IgD-negative memory B cell (primary cell): ENCODE results near the gene NUBPL. TPM values are rescaled to one million over a fixed set of nuclear protein-coding genes. Genes with fewer than 3 reads are reported as not detected.
"Not testable (repeated sequence)": the region's sequence is repeated elsewhere in the genome, so short reads cannot be mapped to it uniquely, and the experiment has no call there.

ENCODE experiments used
- H3K27ac Mint-ChIP-seq, 3 donors: one replicate each; pipeline ENCODE4 v1.8.0; 2020 to 2022; ENCODE audit warnings: mild to moderate bottlenecking in 3 of 3, mixed read lengths in 3 of 3, moderate library complexity in 1 of 3
- H3K27me3 Mint-ChIP-seq: one replicate; pipeline ENCODE4 v1.8.0; 2021; ENCODE audit warnings: mixed read lengths
- H3K36me3 Mint-ChIP-seq: one replicate; pipeline ENCODE4 v1.8.0; 2020; ENCODE audit warnings: mild to moderate bottlenecking, mixed read lengths
- H3K4me1 Mint-ChIP-seq, 3 donors: one replicate each; pipeline ENCODE4 v1.8.0; 2020 to 2022; ENCODE audit warnings: mixed read lengths in 3 of 3, mild to moderate bottlenecking in 1 of 3
- H3K4me3 Mint-ChIP-seq, 4 donors: one replicate each; pipeline ENCODE4 v1.8.0; 2020 to 2022; ENCODE audit warnings: mild to moderate bottlenecking in 4 of 4, mixed read lengths in 4 of 4, moderate library complexity in 3 of 4
- H3K9me3 Mint-ChIP-seq, 3 donors: one replicate each; pipeline ENCODE4 v1.8.0; 2020 to 2021; ENCODE audit warnings: mixed read lengths in 3 of 3, mild to moderate bottlenecking in 1 of 3
- polyA plus RNA-seq: library from polyadenylated mRNA; unstranded; fragments of 300-500 nt; fragmentation: Illumina TruSeq; gene quantifications from one replicate; pipeline ENCODE4 v1.2.3, GENCODE V29; 2021

NUBPL gene
- polyA plus RNA-seq, 1 donor from 2014 or later = 9.6 TPM

DNA sequence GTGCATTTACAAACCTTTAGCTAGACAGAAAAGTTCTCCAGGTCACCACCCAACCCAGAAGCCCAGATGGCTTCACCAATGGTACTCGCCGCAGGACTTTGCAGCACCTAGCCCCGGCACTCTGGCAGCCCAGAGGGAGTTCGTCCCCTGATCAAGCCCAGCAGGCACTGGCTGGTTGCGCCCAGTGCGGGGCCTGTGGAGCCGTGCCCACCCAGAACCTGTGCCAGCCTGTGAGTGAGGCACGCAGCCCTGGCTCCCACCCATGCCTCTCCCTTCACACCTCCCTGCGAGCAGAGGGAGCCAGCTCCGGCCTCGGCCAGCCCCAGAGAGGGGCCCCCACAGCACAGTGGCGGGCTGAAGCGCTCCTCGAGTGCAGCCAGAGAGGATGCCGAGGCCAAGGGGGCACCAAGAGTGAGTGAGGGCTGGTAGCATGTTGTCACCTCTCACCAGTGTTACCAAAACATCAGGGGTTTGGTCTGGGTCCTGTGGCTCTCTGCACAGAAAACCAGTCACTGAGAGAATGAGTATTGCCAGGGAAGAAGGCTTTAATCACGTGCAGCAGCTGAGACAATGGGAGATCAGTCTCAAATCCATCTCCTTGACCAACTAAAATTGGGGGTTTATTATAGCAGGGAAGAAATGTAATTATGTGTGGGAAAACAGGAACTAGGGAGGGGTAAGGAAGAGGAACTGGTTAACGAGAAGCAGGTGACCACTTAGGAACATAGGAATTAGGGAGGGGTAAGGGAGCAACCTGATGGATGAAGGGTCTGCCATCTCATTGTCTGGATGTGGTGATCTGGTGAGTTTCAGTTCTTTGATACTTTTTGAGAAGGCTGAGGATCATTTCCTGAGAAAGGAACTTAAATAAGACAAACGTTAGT lies 151.3 kb downstream of the NUBPL start:
- H3K36me3 Mint-ChIP-seq = peaks cover 14% of the 10 kb centered on the region
- peaks cover 3 to 6% (median 3%) of the 10 kb centered on the region in 3 donors for H3K9me3 Mint-ChIP-seq
- H3K4me1 Mint-ChIP-seq = peaks cover 0 to 2% (median 2%) of the 10 kb centered on the region in 3 donors
- H3K4me3 Mint-ChIP-seq = no peak overlapping the region
- H3K27me3 Mint-ChIP-seq = no peaks in the 10 kb centered on the region
- H3K27ac Mint-ChIP-seq = no peak overlapping the region

DNA sequence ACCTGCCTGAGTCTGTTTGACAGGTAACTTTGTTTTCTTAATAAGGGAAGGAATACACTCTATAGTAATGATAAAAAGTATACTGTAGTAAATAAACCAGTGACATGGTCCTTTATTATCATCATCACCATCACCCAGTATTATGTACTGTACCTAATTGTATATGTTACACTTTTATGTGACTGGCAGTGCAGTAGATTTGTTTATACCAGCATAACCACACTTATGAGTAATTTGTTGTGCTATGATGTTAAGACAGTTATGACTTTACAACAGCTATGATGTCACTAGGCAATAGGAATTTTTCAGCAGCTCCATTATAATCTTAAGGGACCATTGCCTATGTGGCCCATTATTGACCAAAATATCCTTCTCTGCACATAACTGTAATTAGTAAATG lies 155.0 kb downstream of the NUBPL start:
- Mint-ChIP-seq H3K4me1 (peaks cover 0 to 2% (median 2%) of the 10 kb centered on the region in 3 donors), H3K36me3 (peaks cover 9% of the 10 kb centered on the region), H3K4me3 (no peak overlapping the region), H3K27me3 (no peaks in the 10 kb centered on the region), H3K27ac (no peak overlapping the region), H3K9me3 (peaks cover 3 to 6% (median 3%) of the 10 kb centered on the region in 3 donors)

DNA sequence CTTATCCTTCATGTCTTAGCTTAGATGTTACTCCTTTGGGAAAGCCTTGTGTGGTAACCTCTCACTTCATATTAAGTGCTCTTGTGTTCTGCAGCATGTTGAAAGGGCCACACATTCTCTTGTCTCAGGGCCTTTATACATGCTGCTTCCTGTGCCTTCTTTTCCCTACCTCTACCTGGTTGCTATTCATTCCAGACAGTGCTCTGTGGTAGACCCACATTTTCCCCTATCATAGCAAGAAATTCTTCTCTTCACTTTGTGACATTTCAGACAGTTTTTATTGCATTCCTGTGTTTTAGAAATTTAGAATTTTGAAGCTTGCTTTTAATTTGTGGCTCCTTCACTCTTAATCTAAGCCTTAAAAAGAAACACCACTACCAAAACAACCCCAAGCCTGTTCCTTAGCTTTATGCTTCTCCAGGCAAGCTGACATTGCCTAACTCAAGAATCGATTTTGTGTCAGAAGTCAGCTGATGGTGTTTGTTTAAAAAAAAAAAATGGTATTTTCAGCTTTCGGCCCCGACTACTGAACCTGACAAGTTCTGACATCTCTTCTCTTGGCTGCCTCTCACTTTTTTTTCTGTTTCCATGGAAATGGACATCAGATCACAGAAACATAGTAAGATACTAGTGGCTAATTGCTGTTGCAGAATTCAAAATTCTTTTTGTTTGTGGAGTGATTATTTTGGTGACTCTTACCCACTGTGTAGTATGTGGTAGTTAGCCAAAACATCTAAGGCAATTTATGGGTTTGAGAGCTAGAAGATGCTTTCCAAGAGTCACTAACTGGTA lies 156.3 kb downstream of the NUBPL start:
- Mint-ChIP-seq H3K27me3 (no peaks in the 10 kb centered on the region), H3K9me3 (peaks cover 0 to 2% (median 0%) of the 10 kb centered on the region in 3 donors), H3K4me3 (no peak overlapping the region), H3K4me1 (peaks cover 0 to 5% (median 2%) of the 10 kb centered on the region in 3 donors), H3K36me3 (peaks cover 11% of the 10 kb centered on the region), H3K27ac (no peak overlapping the region)

DNA sequence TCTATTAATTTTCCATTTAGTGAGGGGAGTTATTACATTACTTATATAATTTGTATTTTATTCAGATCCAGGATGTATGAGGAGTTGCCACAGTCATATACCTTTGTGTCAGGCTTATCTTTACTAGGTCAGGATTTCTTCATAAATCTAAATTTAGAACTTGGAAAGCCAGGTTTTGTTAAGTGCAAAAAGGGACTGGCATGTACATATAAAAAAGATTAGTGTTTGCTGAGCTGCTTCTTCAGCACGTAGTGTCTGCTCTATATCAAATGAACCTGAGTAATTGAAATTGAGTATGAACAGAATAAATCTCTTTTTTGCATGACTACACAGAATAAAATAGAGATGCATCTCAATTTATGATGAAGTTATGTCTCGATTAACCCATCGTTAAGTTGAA lies 157.4 kb downstream of the NUBPL start:
- Mint-ChIP-seq H3K27me3 (no peaks in the 10 kb centered on the region), H3K4me3 (no peak overlapping the region), H3K36me3 (peaks cover 12% of the 10 kb centered on the region), H3K27ac (no peak overlapping the region), H3K4me1 (peaks cover 0 to 3% (median 2%) of the 10 kb centered on the region in 3 donors), H3K9me3 (peaks cover 0 to 10% (median 2%) of the 10 kb centered on the region in 3 donors)

DNA sequence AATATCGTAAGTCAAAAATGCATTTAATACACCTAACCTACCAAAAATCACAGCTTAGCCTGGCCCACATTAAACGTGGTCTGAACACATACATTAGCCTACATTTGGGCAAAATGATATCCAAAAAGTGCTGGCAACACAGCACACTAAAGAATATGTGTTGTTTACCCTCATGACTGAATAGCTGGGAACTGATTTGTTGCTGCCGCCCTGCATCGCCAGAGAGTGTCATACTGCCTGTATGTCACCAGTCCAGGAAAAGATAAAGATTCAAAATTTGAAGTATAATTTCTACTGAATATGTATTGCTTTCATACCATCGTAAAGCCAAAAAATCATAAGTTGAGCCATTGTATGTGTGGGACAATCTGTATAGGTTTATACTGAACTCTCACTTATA lies 157.8 kb downstream of the NUBPL start:
- Mint-ChIP-seq H3K4me1 (peaks cover 0 to 3% (median 2%) of the 10 kb centered on the region in 3 donors), H3K9me3 (peaks cover 0 to 11% (median 2%) of the 10 kb centered on the region in 3 donors), H3K4me3 (no peak overlapping the region), H3K36me3 (peaks cover 10% of the 10 kb centered on the region), H3K27ac (no peak overlapping the region), H3K27me3 (no peaks in the 10 kb centered on the region)

DNA sequence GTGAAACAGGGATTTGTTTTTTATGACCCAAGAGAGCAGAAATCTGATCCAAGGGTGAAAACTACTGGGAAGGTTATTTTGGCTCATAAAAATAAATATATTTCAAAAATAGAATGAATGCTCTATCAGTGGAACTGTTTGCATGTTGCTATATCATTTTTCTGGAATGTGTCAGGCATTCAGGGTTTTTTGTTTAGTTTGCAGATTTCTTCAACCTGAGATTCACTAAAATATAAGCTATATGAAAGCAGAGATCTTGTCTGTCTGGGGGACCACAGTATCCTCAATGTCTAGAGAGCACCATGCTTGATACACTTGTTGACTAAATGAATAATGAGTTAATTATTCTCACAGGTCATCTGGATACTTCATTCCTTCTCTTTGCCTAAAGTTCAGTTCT lies 165.1 kb downstream of the NUBPL start:
- Mint-ChIP-seq H3K27ac (no peak overlapping the region), H3K9me3 (peaks cover 2 to 18% (median 7%) of the 10 kb centered on the region in 3 donors), H3K4me3 (no peak overlapping the region), H3K4me1 (peaks cover 0 to 3% (median 0%) of the 10 kb centered on the region in 3 donors), H3K36me3 (peaks cover 16% of the 10 kb centered on the region), H3K27me3 (no peaks in the 10 kb centered on the region)

DNA sequence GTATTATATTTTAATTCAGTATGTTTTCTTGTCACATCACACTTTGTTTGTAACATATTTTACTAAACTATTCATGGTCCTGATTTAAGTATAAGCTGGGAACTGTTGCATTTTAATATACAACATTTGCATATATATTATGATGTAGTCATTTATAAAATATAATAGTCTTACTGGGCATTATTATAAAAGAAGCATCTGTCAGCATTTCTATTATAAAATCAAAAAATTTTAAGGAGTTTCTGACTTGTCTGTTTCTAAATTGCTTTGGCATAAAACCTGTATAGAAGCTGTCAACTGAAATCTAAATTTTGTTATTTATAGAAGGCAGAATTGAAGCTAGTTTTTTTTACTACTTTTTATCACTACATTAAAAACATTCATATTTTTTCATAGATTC lies 166.6 kb downstream of the NUBPL start:
- no peaks in the 10 kb centered on the region for H3K27me3 Mint-ChIP-seq
- peaks cover 2 to 17% (median 7%) of the 10 kb centered on the region in 3 donors for H3K9me3 Mint-ChIP-seq
- H3K4me1 Mint-ChIP-seq = no peaks in the 10 kb centered on the region
- H3K36me3 Mint-ChIP-seq = peaks cover 16% of the 10 kb centered on the region
- no peak overlapping the region for H3K27ac Mint-ChIP-seq
- no peak overlapping the region for H3K4me3 Mint-ChIP-seq

DNA sequence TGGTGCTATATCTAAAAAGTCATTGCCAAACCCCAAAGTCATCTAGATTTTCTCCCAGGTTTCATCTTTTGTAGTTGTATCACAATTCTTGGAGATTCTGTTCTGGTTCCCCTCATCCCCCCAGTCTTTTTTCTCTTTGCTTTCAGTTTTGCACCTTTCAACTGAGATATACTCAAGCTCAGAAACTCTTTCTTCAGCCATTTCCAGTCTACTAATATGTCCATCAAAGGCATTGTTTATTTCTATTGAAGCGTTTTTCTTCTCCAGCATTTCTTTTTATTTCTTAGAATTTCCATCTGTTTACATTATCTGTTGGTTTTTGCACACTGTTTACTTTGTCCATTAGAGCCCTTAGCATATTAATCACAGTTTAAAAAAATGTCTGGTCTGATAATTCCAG lies 179.5 kb downstream of the NUBPL start:
- Mint-ChIP-seq H3K9me3 (peaks cover 1 to 14% (median 9%) of the 10 kb centered on the region in 3 donors), H3K4me3 (no peak overlapping the region), H3K27me3 (no peaks in the 10 kb centered on the region), H3K4me1 (peaks cover 0 to 2% (median 0%) of the 10 kb centered on the region in 3 donors), H3K27ac (no peak overlapping the region), H3K36me3 (peaks cover 11% of the 10 kb centered on the region)

DNA sequence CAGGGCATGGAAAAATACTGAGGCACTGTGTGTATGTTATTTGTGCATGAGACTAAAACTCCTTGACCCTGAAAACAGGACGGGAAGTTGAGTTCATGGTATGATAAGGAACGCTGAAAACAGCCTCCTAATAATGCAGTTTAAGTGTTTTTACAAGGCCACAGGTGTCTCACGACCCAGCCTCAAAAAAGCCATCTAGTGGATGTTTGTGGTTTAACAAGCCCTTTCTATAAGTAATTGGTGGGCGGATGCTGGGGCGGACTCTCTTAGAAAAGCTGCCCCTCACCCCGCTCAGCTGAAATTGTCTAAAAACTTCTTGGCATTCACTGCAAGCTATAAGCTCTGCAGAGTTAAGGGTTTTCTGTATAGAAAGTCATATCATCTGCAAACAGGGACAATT lies 184.5 kb downstream of the NUBPL start:
- no peak overlapping the region for H3K4me3 Mint-ChIP-seq
- H3K27ac Mint-ChIP-seq = no peak overlapping the region
- peaks cover 21% of the 10 kb centered on the region for H3K36me3 Mint-ChIP-seq
- H3K9me3 Mint-ChIP-seq = peaks cover 7 to 35% (median 28%) of the 10 kb centered on the region in 3 donors
- H3K27me3 Mint-ChIP-seq = no peaks in the 10 kb centered on the region
- H3K4me1 Mint-ChIP-seq = peaks cover 0 to 7% (median 3%) of the 10 kb centered on the region in 3 donors

DNA sequence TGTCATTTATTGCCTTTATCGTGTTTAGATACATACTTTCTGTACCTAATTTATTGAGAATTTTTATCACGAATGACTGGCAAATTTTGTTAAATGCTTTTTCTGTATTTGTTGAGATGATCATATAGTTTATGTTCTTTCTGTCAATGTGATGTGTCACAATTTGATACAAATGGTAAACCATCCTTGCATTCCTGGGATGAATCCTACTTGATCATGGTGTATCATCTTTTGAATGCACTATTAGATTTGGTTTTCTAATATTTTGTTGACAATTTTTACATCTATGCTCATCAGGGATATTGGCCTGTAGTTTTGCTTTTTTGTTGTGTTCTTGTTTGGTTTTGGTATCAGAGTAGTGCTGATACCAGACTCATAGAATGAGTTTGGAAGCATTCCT lies 185.1 kb downstream of the NUBPL start:
- no peaks in the 10 kb centered on the region for H3K27me3 Mint-ChIP-seq
- peaks cover 0 to 7% (median 3%) of the 10 kb centered on the region in 3 donors for H3K4me1 Mint-ChIP-seq
- peaks cover 7 to 37% (median 27%) of the 10 kb centered on the region in 3 donors for H3K9me3 Mint-ChIP-seq
- H3K36me3 Mint-ChIP-seq = peaks cover 24% of the 10 kb centered on the region
- no peak overlapping the region for H3K4me3 Mint-ChIP-seq
- peak overlapping the region in 1 of 3 donors; percentile 32 for H3K27ac Mint-ChIP-seq

DNA sequence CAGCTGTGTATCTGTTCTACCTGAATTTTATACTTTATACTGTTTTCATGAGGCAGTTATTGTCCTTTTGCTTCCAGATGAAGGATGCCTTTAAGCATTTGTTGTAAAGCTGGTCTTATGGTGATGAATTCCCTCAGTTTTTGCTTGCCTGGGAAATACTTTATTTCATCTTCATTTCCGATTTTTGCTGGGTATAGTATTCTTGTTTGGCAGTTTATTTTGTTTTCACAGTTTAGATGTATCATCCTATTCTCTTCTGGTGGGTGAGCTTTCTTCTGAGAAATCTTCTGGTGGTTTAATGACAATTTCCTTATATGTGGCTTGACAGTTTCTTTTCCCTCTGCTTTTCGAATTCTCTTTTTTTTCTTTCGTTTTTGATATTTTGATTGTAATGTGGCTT lies 188.1 kb downstream of the NUBPL start:
- no peaks in the 10 kb centered on the region for H3K27me3 Mint-ChIP-seq
- H3K4me3 Mint-ChIP-seq = peak overlapping the region in 1 of 4 donors; percentile 71
- peaks cover 22% of the 10 kb centered on the region for H3K36me3 Mint-ChIP-seq
- H3K27ac Mint-ChIP-seq = no peak overlapping the region
- peaks cover 7 to 50% (median 32%) of the 10 kb centered on the region in 3 donors for H3K9me3 Mint-ChIP-seq
- H3K4me1 Mint-ChIP-seq = peaks cover 4 to 9% (median 4%) of the 10 kb centered on the region in 3 donors

DNA sequence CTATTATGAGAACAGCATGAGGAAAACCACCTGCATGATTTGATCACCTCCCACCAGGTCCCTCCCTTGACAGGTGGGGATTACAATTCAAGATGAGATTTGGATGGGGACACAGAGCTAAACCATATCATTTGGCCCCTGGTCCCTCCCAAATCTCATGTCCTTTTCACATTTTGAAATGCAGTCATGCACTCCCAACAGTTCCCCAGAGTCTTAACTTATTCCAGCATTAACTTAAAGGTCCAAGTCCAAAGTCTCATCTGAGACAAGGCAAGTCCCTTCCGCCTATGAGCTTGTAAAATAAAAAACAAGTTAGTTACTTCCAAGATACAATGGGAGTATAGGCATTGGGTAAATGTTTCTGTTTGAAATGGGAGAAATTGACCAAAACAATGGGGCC lies 189.8 kb downstream of the NUBPL start:
- Mint-ChIP-seq H3K9me3 (peaks cover 7 to 52% (median 33%) of the 10 kb centered on the region in 3 donors), H3K36me3 (peaks cover 22% of the 10 kb centered on the region), H3K4me1 (peaks cover 4 to 10% (median 5%) of the 10 kb centered on the region in 3 donors)
- H3K27me3 Mint-ChIP-seq, H3K27ac Mint-ChIP-seq, H3K4me3 Mint-ChIP-seq: not testable (repeated sequence)

DNA sequence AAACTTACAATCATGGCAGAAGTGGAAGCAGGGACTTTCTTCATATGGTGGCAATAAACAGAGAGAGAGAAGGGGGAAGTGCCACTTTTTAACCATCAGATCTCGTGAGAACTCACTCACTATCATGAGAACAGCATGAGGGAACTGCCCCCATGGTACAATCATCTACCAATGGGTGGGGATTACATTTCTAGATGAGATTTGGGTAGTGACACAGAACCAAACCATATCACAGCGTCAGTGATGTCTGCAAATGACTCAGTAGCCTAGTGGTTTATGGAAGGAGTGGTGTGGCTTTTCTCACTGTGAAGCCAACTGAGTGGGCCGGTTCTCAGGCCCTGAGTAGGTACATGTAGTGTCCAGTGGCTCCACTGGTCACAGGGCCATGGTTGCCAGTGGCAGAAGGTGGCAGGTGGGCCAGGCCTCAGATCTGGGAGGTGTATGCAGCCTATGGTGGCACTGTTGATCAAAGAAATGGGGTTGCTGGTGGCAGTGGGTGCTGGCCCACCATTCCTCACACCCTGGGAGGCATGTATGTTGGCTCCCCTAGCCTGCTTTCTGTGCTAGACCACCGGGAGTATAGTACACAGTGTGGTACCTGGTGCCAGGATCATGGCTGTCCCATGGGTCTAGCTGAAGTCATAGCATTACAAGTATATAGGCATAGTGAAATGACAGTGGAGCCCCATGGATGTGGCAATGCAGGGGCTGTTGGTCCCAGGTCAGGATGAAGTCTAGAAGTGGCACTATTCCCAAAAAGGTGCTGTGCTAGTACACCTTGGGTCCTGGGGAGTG lies 191.9 kb downstream of the NUBPL start:
- Mint-ChIP-seq H3K27ac (no peak overlapping the region), H3K9me3 (peaks cover 3 to 37% (median 27%) of the 10 kb centered on the region in 3 donors), H3K4me1 (peaks cover 4 to 10% (median 5%) of the 10 kb centered on the region in 3 donors), H3K36me3 (peaks cover 16% of the 10 kb centered on the region), H3K4me3 (no peak overlapping the region), H3K27me3 (no peaks in the 10 kb centered on the region)

DNA sequence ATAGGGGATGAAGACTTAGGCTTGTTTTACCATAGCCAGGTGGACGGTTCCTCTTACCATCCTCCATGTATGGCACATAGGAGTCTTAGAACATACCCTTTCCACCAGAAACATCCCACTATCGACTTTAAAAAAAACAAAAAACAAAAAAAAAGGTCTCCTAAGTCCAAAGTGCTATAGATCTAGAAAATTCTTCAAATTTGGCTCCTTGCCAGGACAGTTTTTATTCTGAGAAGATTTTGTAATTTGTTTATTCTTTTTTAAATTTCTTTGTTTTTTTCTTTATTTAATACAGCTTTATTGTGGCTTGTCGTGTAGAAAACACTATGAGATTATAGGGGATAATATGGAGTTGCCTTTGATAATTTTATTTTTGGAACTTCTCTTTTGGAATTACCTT lies 197.7 kb downstream of the NUBPL start:
- Mint-ChIP-seq H3K4me3 (no peak overlapping the region), H3K4me1 (peaks cover 0 to 4% (median 3%) of the 10 kb centered on the region in 3 donors), H3K27ac (no peak overlapping the region), H3K9me3 (peaks cover 0 to 7% (median 4%) of the 10 kb centered on the region in 3 donors), H3K36me3 (peaks cover 6% of the 10 kb centered on the region), H3K27me3 (no peaks in the 10 kb centered on the region)
